ENCODE data around the gene VAV3. TPM values are rescaled to one million over a fixed set of nuclear protein-coding genes. Genes with fewer than 3 reads are reported as not detected.

VAV3 gene
- total and polyA plus RNA-seq, 12 donors = 0.72 to 3.4 (median 1.9) TPM

DNA sequence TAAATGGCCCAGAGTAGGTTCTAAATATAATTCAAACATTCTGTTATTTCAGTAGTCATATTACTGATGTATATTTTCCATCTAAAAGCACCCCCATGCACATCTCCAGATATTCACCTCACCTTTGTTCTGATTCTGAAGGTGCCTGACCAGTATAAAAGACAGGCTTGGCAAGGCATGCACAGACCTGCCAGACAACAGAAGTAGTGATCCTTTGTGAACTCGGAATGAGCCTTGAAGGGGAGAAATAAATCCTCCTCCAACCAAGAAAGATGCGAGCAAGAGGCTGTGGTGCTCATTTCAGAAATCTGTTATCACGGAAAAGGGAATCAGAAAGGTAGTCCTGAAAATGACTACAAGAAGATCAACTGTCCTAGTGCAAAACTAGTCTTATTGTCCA lies 287.3 kb downstream of the VAV3 start:
- intact Hi-C loops (cut with DNase I) = no loop called here
- DNase-seq (no peak), ATAC-seq (no peak)
- Histone ChIP-seq H3K36me3 (no peaks in the 10 kb centered on the region), H3K27me3 (no peaks in the 10 kb centered on the region), H3K4me1 (no peaks in the 10 kb centered on the region), H3K9me3 (peaks cover 0 to 14% (median 5%) of the 10 kb centered on the region in 11 donors), H3K4me3 (no peak overlapping the region), H3K27ac (no peak overlapping the region)
- TF ChIP-seq CTCF (IDR thresholded peaks at IDR 0.05) = no peak
- 87 to 91% methylated on average over 3 of the region's 3 CpGs for WGBS, 2 donors

- WGBS, 2 donors = 83 to 91% methylated on average over 1 of the region's 1 CpG
- no peak for TF ChIP-seq CTCF (IDR thresholded peaks at IDR 0.05)
Observed at GRCh38 chr1:107674486-107674885, 290.5 kb downstream of the VAV3 start.

DNA sequence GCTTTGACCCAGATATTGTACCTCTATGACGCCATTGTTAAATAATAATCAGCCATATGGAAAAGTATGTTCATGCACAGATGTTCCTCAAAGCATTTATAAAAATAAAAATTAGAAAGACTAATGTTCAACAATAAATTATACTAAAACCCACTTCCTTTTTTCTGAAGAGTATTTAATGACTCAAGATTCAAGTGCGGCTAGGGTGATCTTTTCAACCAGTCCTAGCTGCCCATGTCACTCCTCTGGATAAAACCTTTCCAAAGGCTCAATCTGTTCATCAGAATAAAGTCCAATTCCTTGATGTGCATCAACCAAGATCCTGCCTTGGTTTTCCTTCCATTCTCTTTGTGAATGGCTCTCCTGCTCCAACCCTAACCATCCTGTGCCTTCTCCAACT lies 292.0 kb downstream of the VAV3 start:
- no peak for DNase-seq
- no peaks in the 10 kb centered on the region for H3K36me3 ChIP-seq
- WGBS, 2 donors = 91 to 99% methylated on average over 2 of the region's 2 CpGs
- peaks cover 0 to 14% (median 5%) of the 10 kb centered on the region in 11 donors for H3K9me3 ChIP-seq
- H3K4me1 ChIP-seq = peaks cover 0 to 5% (median 0%) of the 10 kb centered on the region in 9 donors
- H3K27me3 ChIP-seq = no peaks in the 10 kb centered on the region
- no peak for TF ChIP-seq CTCF (IDR thresholded peaks at IDR 0.05)
- H3K27ac ChIP-seq = no peak overlapping the region
- ATAC-seq = no peak
- intact Hi-C loops (cut with DNase I) = no loop called here
- no peak overlapping the region for H3K4me3 ChIP-seq

More at GRCh38 chr1:107674486-107674885, 290.5 kb downstream of the VAV3 start:
- ATAC-seq (no peak), DNase-seq (no peak)
- Histone ChIP-seq H3K4me1 (peaks cover 0 to 5% (median 0%) of the 10 kb centered on the region in 9 donors), H3K4me3 (no peak overlapping the region), H3K36me3 (no peaks in the 10 kb centered on the region), H3K27me3 (no peaks in the 10 kb centered on the region), H3K9me3 (peaks cover 0 to 14% (median 5%) of the 10 kb centered on the region in 11 donors), H3K27ac (no peak overlapping the region)
- intact Hi-C loops (cut with DNase I) = no loop called here

DNA sequence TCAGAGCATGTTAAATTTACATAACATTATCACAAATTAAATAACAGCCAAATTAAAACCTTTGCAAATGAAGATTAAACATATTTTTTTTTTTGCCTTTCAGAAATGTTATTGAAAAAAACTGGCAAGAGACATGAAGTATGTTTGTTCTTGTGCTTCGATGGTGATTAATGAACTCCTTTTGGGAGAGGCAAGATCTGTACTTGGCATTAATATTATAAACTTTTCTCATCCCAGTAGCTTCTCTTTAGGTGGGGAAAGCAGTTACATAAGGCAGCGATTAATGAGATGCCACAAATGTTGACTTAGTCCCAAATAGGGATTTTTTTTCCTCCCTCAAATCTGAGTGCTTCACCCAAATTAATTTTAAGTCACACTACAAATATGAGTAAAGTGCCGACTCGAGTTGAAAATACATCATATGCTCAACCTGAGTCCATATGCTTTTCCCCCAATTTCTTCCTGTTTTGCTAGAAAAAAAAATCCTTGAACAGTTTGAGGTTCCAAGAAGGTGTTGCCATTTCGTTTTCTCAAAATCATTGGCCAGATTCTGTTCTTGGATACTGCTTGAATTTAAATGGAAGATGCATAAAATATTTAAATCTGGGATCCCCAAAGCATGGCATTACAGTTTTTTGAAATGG lies 294.5 kb downstream of the VAV3 start:
- peaks cover 0 to 14% (median 5%) of the 10 kb centered on the region in 11 donors for H3K9me3 ChIP-seq
- H3K36me3 ChIP-seq = no peaks in the 10 kb centered on the region
- no peak for ATAC-seq
- no peak overlapping the region for H3K4me3 ChIP-seq
- TF ChIP-seq CTCF (IDR thresholded peaks at IDR 0.05) = no peak
- 80 to 84% methylated on average over 5 of the region's 5 CpGs for WGBS, 2 donors
- no peaks in the 10 kb centered on the region for H3K27me3 ChIP-seq
- no peak for DNase-seq
- intact Hi-C loops (cut with DNase I) = no loop called here
- H3K4me1 ChIP-seq = peaks cover 0 to 5% (median 0%) of the 10 kb centered on the region in 9 donors
- no peak overlapping the region for H3K27ac ChIP-seq
